IMR-90 (cell line): ENCODE measurements around the gene ADGRF4. TPM values are rescaled to one million over a fixed set of nuclear protein-coding genes. Genes with fewer than 3 reads are reported as not detected.

Experiments
- ATAC-seq: fragments of 200-7000 bp; cut with Tn5 transposase; 2 replicates; pipeline ENCODE4 v1.9.1; 2020; ENCODE audit warnings: low read depth, mild to moderate bottlenecking, moderate library complexity
- BruUV-seq: library from RNA; stranded (reverse); fragments of 400-500 nt; replicated peaks from 2 replicates; lab custom pipeline; 2021; lab: Mats Ljungman, UMichigan
- CTCF ChIA-PET: fragments of 300-600 bp; formaldehyde crosslinking; extraction: SDS; loops from one replicate; lab custom pipeline; 2021; ENCODE audit warnings: antibody characterized with exemption; lab: Yijun Ruan, JAX
- POLR2A ChIA-PET: fragments of 300-600 bp; sonication (Branson Sonifier 250); formaldehyde crosslinking; loops from one replicate; lab custom pipeline; 2022; ENCODE audit warnings: antibody characterized with exemption; ENCODE audit not compliant: unreplicated experiment; lab: Charles Lee
- DNase-seq: peaks from one replicate; pipeline ENCODE4 v3.0.0; 2013
- H2AFZ ChIP-seq: replicated peaks from 2 replicates; pipeline ENCODE3; 2013; ENCODE audit warnings: low read length, mild to moderate bottlenecking; ENCODE audit not compliant: poor library complexity
- H2AK5ac ChIP-seq: 2 replicates; pipeline ENCODE4 v1.6.1; 2013; ENCODE audit warnings: low read depth, low read length, inconsistent platforms
- H2AK9ac ChIP-seq: replicated peaks from 2 replicates; pipeline ENCODE3; 2013; ENCODE audit warnings: mild to moderate bottlenecking, low read depth, low read length, moderate library complexity; ENCODE audit not compliant: poor library complexity
- H2BK120ac ChIP-seq: 2 replicates; pipeline ENCODE4 v1.6.1; 2013; ENCODE audit warnings: low read depth, low read length, inconsistent platforms
- H2BK15ac ChIP-seq: 3 replicates; pipeline ENCODE4 v1.6.1; 2013; ENCODE audit warnings: low read depth, low read length, inconsistent platforms
- H2BK20ac ChIP-seq: 2 replicates; pipeline ENCODE4 v1.6.1; 2013; ENCODE audit warnings: low read depth, mild to moderate bottlenecking, inconsistent platforms, low read length, moderate library complexity
- H2BK5ac ChIP-seq: 2 replicates; pipeline ENCODE4 v1.6.1; 2013; ENCODE audit warnings: mild to moderate bottlenecking, low read depth, low read length, inconsistent platforms; ENCODE audit not compliant: poor library complexity, severe bottlenecking
- H3K14ac ChIP-seq: replicated peaks from 2 replicates; pipeline ENCODE4 v1.6.1; 2013; ENCODE audit warnings: low read depth, low read length, inconsistent platforms
- H3K18ac ChIP-seq: 2 replicates; pipeline ENCODE4 v1.6.1; 2013; ENCODE audit warnings: low read depth, low read length, control low read depth
- H3K23ac ChIP-seq: 2 replicates; pipeline ENCODE4 v1.6.1; 2013; ENCODE audit warnings: low read depth, low read length, inconsistent platforms
- H3K27ac ChIP-seq: 2 replicates; pipeline ENCODE4 v1.5.1; 2013; ENCODE audit warnings: mild to moderate bottlenecking, control low read depth, low read length; ENCODE audit not compliant: insufficient read depth
- H3K27me3 ChIP-seq: 2 replicates; pipeline ENCODE4 v1.6.1; 2013; ENCODE audit warnings: low read length; ENCODE audit not compliant: control insufficient read depth, insufficient read depth
- H3K36me3 ChIP-seq: 2 replicates; pipeline ENCODE4 v1.6.1; 2013; ENCODE audit warnings: low read length, mixed read lengths; ENCODE audit not compliant: control insufficient read depth, insufficient read depth
- H3K4ac ChIP-seq: 2 replicates; pipeline ENCODE4 v1.6.1; 2013; ENCODE audit warnings: low read depth, low read length, inconsistent platforms
- H3K4me1 ChIP-seq: 2 replicates; pipeline ENCODE4 v1.6.1; 2013; ENCODE audit warnings: low read length, mixed read lengths; ENCODE audit not compliant: control insufficient read depth, insufficient read depth
- H3K4me2 ChIP-seq: 2 replicates; pipeline ENCODE4 v1.6.1; 2013; ENCODE audit warnings: low read depth, mild to moderate bottlenecking, control low read depth, low read length, moderate library complexity
- H3K4me3 ChIP-seq: 2 replicates; pipeline ENCODE4 v1.5.1; 2013; ENCODE audit warnings: low read depth, mild to moderate bottlenecking, control low read depth, low read length, moderate library complexity; ENCODE audit not compliant: insufficient read depth
- H3K56ac ChIP-seq: 2 replicates; pipeline ENCODE4 v1.6.1; 2013; ENCODE audit warnings: low read length, inconsistent platforms; ENCODE audit not compliant: insufficient read depth; ENCODE audit errors: extremely low read depth
- H3K79me1 ChIP-seq, 2 experiments: 2 replicates each; pipeline ENCODE4 v1.6.1; 2013; ENCODE audit warnings: low read length in 2 of 2, inconsistent platforms in 1 of 2, low read depth in 1 of 2
- H3K9ac ChIP-seq: 2 replicates; pipeline ENCODE4 v1.6.1; 2013; ENCODE audit warnings: low read depth, low read length, control low read depth
- H3K9me1 ChIP-seq: 2 replicates; pipeline ENCODE4 v1.6.1; 2013; ENCODE audit warnings: low read length, inconsistent platforms; ENCODE audit not compliant: insufficient read depth
- H3K9me3 ChIP-seq: 2 replicates; pipeline ENCODE4 v1.6.1; 2013; ENCODE audit warnings: low read length; ENCODE audit not compliant: control insufficient read depth, insufficient read depth
- H4K20me1 ChIP-seq: 2 replicates; pipeline ENCODE4 v1.6.1; 2013; ENCODE audit warnings: low read length, inconsistent platforms; ENCODE audit not compliant: insufficient read depth
- H4K5ac ChIP-seq: 2 replicates; pipeline ENCODE4 v1.6.1; 2013; ENCODE audit warnings: mild to moderate bottlenecking, low read depth, low read length, control low read depth
- H4K8ac ChIP-seq, 2 experiments: 2 replicates each; pipeline ENCODE4 v1.6.1; 2013; ENCODE audit warnings: low read depth in 2 of 2, low read length in 2 of 2, control low read depth in 1 of 2, inconsistent platforms in 1 of 2
- H4K91ac ChIP-seq: 2 replicates; pipeline ENCODE4 v1.6.1; 2013; ENCODE audit warnings: low read depth, low read length, inconsistent platforms; ENCODE audit not compliant: insufficient read depth
- BHLHE40 ChIP-seq: fragments of 150-350 bp; IDR thresholded peaks from 2 replicates; pipeline ENCODE4 v1.6.1; 2016; ENCODE audit warnings: mild to moderate bottlenecking, low read depth, low read length
- CEBPB ChIP-seq: IDR thresholded peaks from 2 replicates; pipeline ENCODE4 v1.6.1; 2012; ENCODE audit warnings: low read depth, low read length, improper control_type of control experiment
- CHD1 ChIP-seq: IDR thresholded peaks from 2 replicates; pipeline ENCODE4 v1.6.1; 2012; ENCODE audit warnings: low read depth, low read length, improper control_type of control experiment
- FOS ChIP-seq: fragments of 150-350 bp; IDR thresholded peaks from 2 replicates; pipeline ENCODE4 v1.6.1; 2016; ENCODE audit warnings: low read depth, low read length
- MAFK ChIP-seq: IDR thresholded peaks from 2 replicates; pipeline ENCODE4 v1.6.1; 2012; ENCODE audit warnings: low read depth, low read length, improper control_type of control experiment
- MAZ ChIP-seq: IDR thresholded peaks from 2 replicates; pipeline ENCODE4 v1.6.1; 2012; ENCODE audit warnings: low read depth, mild to moderate bottlenecking, low read length, improper control_type of control experiment, moderate library complexity, borderline replicate concordance
- MXI1 ChIP-seq: IDR thresholded peaks from 2 replicates; pipeline ENCODE4 v1.6.1; 2012; ENCODE audit warnings: low read depth, mild to moderate bottlenecking, low read length, moderate library complexity, borderline replicate concordance
- NFE2L2 ChIP-seq: fragments of 150-350 bp; IDR thresholded peaks from 2 replicates; pipeline ENCODE4 v1.6.1; 2016; ENCODE audit warnings: low read depth, mild to moderate bottlenecking, low read length
- POLR2A ChIP-seq: IDR thresholded peaks from 2 replicates; pipeline ENCODE4 v1.6.1; 2012; ENCODE audit warnings: mild to moderate bottlenecking, low read depth, low read length
- RAD21 ChIP-seq: IDR thresholded peaks from 2 replicates; pipeline ENCODE4 v1.6.1; 2012; ENCODE audit warnings: low read length, improper control_type of control experiment
- RCOR1 ChIP-seq: IDR thresholded peaks from 2 replicates; pipeline ENCODE4 v1.6.1; 2012; ENCODE audit warnings: mild to moderate bottlenecking, low read length, improper control_type of control experiment; ENCODE audit not compliant: insufficient replicate concordance
- RFX5 ChIP-seq: IDR thresholded peaks from 2 replicates; pipeline ENCODE4 v1.8.0; 2012; ENCODE audit warnings: low read depth, mild to moderate bottlenecking, low read length, moderate library complexity
- SMC3 ChIP-seq: fragments of 150-350 bp; IDR thresholded peaks from 2 replicates; pipeline ENCODE4 v1.6.1; 2016; ENCODE audit warnings: low read depth, mild to moderate bottlenecking, antibody characterized with exemption, low read length, moderate library complexity
- USF2 ChIP-seq: fragments of 150-350 bp; IDR thresholded peaks from 2 replicates; pipeline ENCODE4 v1.6.1; 2017; ENCODE audit warnings: mild to moderate bottlenecking, antibody characterized with exemption, low read length, low read depth
- WGBS, 2 experiments: methylation state at CpG; one replicate each; pipeline versions ENCODE4 v1.1.5 to v1.1.7; 2013; ENCODE audit warnings: missing lambda C conversion rate in 2 of 2; ENCODE audit not compliant: insufficient read length in 1 of 2; ENCODE audit errors: extremely low coverage in 2 of 2; 5-methylcytosine and 5-hydroxymethylcytosine counted together
- dilution Hi-C: fragments of 300-500 bp; cut with HindIII; formaldehyde crosslinking; loops from one replicate; pipeline ENCODE4 v1.14.3; 2018; ENCODE audit warnings: low sequenced_read_pairs; ENCODE audit not compliant: unreplicated experiment
- in situ Hi-C: fragments of 300-500 bp; cut with MboI; formaldehyde crosslinking; loops from 3 replicates; pipeline ENCODE4 v1.14.3; 2019; ENCODE audit warnings: low sequenced_read_pairs, inconsistent platforms, mixed read lengths
- intact Hi-C: fragments of 100-400 bp; cut with micrococcal nuclease; formaldehyde crosslinking; loops from 2 replicates; pipeline ENCODE4 v1.10.0; 2022
- polyA plus RNA-seq, 3 experiments: library from polyadenylated mRNA; depleted of rRNA; stranded (reverse); fragments of >200 nt; gene quantifications; 2 replicates each; pipeline ENCODE4 v1.2.3, GENCODE V29; 2012; ENCODE audit warnings: low replicate concordance in 1 of 3
- total RNA-seq: library from RNA; depleted of rRNA; stranded (reverse); fragments of >200 nt; gene quantifications from 2 replicates; pipeline ENCODE4 v1.2.3, GENCODE V29; 2012
- TF ChIP-seq, protein P1 (sequence below): conservative IDR thresholded peaks from 2 replicates; pipeline ENCODE4 v1.5.1; 2012; ENCODE audit warnings: mild to moderate bottlenecking, low read depth, low read length, improper control_type of control experiment
- TF ChIP-seq, protein P2 (sequence below): fragments of 150-350 bp; IDR thresholded peaks from 2 replicates; pipeline ENCODE4 v1.6.1; 2016; ENCODE audit warnings: low read depth, mild to moderate bottlenecking, low read length, moderate library complexity, borderline replicate concordance

The ADGRF4 gene
- total and polyA plus RNA-seq, 2 of the 4 experiments (the other 2 are of a cell fraction): under 0.01 to 0.02 TPM

GRCh38 chr6:47740714-47741113 is 42.3 kb downstream of the ADGRF4 start:
- no peaks in the 10 kb centered on the region for H3K4me1 ChIP-seq
- H3K18ac ChIP-seq: no peak overlapping the region
- H3K4me2 ChIP-seq: no peak overlapping the region
- H3K9me1 ChIP-seq: no peaks in the 10 kb centered on the region
- no peaks in the 10 kb centered on the region for H3K79me1 ChIP-seq
- no peak overlapping the region for H2BK120ac ChIP-seq
- dilution Hi-C loops: no loop called here
- ChIA-PET CTCF (no interaction called here), POLR2A (no interaction called here)
- H3K14ac ChIP-seq: no peak overlapping the region
- H4K20me1 ChIP-seq: no peaks in the 10 kb centered on the region
- DNase-seq: no peak
- no peak overlapping the region for H4K8ac ChIP-seq
- no peak overlapping the region for H2BK15ac ChIP-seq
- no peak overlapping the region for H3K23ac ChIP-seq
- H4K5ac ChIP-seq: no peak overlapping the region
- intact Hi-C loops: no loop called here
- H2AK9ac ChIP-seq: no peak overlapping the region
- H3K56ac ChIP-seq: no peak overlapping the region
- H3K27ac ChIP-seq: no peak overlapping the region
- H2BK20ac ChIP-seq: no peak overlapping the region
- no TSS peak for BruUV-seq
- no peak overlapping the region for H2BK5ac ChIP-seq
- in situ Hi-C loops: no loop called here
- no peaks in the 10 kb centered on the region for H3K27me3 ChIP-seq
- TF ChIP-seq, protein P1, sequence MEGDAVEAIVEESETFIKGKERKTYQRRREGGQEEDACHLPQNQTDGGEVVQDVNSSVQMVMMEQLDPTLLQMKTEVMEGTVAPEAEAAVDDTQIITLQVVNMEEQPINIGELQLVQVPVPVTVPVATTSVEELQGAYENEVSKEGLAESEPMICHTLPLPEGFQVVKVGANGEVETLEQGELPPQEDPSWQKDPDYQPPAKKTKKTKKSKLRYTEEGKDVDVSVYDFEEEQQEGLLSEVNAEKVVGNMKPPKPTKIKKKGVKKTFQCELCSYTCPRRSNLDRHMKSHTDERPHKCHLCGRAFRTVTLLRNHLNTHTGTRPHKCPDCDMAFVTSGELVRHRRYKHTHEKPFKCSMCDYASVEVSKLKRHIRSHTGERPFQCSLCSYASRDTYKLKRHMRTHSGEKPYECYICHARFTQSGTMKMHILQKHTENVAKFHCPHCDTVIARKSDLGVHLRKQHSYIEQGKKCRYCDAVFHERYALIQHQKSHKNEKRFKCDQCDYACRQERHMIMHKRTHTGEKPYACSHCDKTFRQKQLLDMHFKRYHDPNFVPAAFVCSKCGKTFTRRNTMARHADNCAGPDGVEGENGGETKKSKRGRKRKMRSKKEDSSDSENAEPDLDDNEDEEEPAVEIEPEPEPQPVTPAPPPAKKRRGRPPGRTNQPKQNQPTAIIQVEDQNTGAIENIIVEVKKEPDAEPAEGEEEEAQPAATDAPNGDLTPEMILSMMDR: no peak
- TF ChIP-seq NFE2L2 (no peak), CHD1 (no peak), RFX5 (no peak), CEBPB (no peak), RAD21 (no peak), SMC3 (no peak), MAFK (no peak), RCOR1 (no peak), MAZ (no peak), BHLHE40 (no peak), MXI1 (no peak), POLR2A (no peak), USF2 (no peak), FOS (no peak)
- TF ChIP-seq, protein P2, sequence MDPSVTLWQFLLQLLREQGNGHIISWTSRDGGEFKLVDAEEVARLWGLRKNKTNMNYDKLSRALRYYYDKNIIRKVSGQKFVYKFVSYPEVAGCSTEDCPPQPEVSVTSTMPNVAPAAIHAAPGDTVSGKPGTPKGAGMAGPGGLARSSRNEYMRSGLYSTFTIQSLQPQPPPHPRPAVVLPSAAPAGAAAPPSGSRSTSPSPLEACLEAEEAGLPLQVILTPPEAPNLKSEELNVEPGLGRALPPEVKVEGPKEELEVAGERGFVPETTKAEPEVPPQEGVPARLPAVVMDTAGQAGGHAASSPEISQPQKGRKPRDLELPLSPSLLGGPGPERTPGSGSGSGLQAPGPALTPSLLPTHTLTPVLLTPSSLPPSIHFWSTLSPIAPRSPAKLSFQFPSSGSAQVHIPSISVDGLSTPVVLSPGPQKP: no peak
- no peak overlapping the region for H4K91ac ChIP-seq
- no peak overlapping the region for H2AK5ac ChIP-seq
- WGBS, 2 experiments: 0% methylated on average over 1 of the region's 1 CpG; no CpG with 5 or more reads in 1 of the 2 experiments
- no peak overlapping the region for H3K4me3 ChIP-seq
- H3K9ac ChIP-seq: no peak overlapping the region
- no peak overlapping the region for H3K4ac ChIP-seq
- H3K36me3 ChIP-seq: no peaks in the 10 kb centered on the region
- no peaks in the 10 kb centered on the region for H3K9me3 ChIP-seq
- ATAC-seq: no peak
- H2AFZ ChIP-seq: no peak overlapping the region
